Thyroid gland (tissue), 4 donors: ENCODE measurements around the gene TRMT13. TPM values are rescaled to one million over a fixed set of nuclear protein-coding genes. Genes with fewer than 3 reads are reported as not detected.
"Not testable (repeated sequence)": the region's sequence is repeated elsewhere in the genome, so short reads cannot be mapped to it uniquely, and the experiment has no call there.

ENCODE experiments used
- DNase-seq, 2 donors: peaks; one replicate each; pipeline ENCODE4 v3.0.0-alpha.2; 2019
- H3K27ac ChIP-seq, 3 donors: fragments of 200-600 bp; sonication (generic); 1 replicate in 2 of 3; 2 replicates in 1 of 3; pipeline ENCODE4 v1.5.1; 2016 to 2019; ENCODE audit warnings: mild to moderate bottlenecking in 1 of 3, moderate library complexity in 1 of 3
- H3K27me3 ChIP-seq: fragments of 200-600 bp; sonication (generic); one replicate; pipeline ENCODE4 v1.5.1; 2019
- H3K36me3 ChIP-seq, 2 donors: fragments of 200-600 bp; sonication (generic); one replicate each; pipeline ENCODE4 v1.5.1; 2016 to 2019
- H3K4me1 ChIP-seq, 2 donors: fragments of 200-600 bp; sonication (generic); one replicate each; pipeline ENCODE4 v1.5.1; 2017 to 2019
- H3K4me3 ChIP-seq, 3 donors: fragments of 200-600 bp; sonication (generic); replicated peaks in 1 of 3; 1 replicate in 2 of 3; 2 replicates in 1 of 3; pipeline ENCODE4 v1.5.1; 2016; ENCODE audit warnings: mild to moderate bottlenecking in 1 of 3
- H3K9me3 ChIP-seq: fragments of 200-600 bp; sonication (generic); one replicate; pipeline ENCODE4 v1.5.1; 2017
- POLR2A ChIP-seq, 2 donors: fragments of 450-650 bp; IDR thresholded peaks; one replicate each; pipeline ENCODE4 v1.6.1; 2017; ENCODE audit warnings: antibody characterized with exemption in 2 of 2, mild to moderate bottlenecking in 2 of 2, moderate library complexity in 1 of 2
- WGBS, 2 donors: methylation state at CpG; one replicate each; pipeline ENCODE4 v1.1.5; 2017; 5-methylcytosine and 5-hydroxymethylcytosine counted together
- intact Hi-C: fragments of 100-400 bp; cut with DNase I; formaldehyde crosslinking; loops from one replicate; pipeline ENCODE4 v1.15.1; 2023
- small RNA-seq: library from RNA; depleted of rRNA; stranded (forward); fragments of <200 nt; gene quantifications from one replicate; pipeline ENCODE3, GENCODE V24; 2016
- total RNA-seq, 4 donors: library from RNA; depleted of rRNA; stranded (reverse); fragments of >200 nt; gene quantifications; one replicate each; pipeline ENCODE4 v1.2.3, GENCODE V29; 2016
- TF ChIP-seq, protein P1 (sequence below), 6 experiments: fragments of 200-600 bp in 3 of 6; fragments of 450-650 bp in 3 of 6; sonication (generic) in 3 of 6; IDR thresholded peaks; one replicate each; pipeline ENCODE4 v1.5.1; 2016 to 2019; ENCODE audit warnings: antibody characterized with exemption in 6 of 6, mild to moderate bottlenecking in 2 of 6, inconsistent platforms in 1 of 6, moderate library complexity in 1 of 6

Gene TRMT13
- total RNA-seq, 4 donors from 2014 or later: 27.6 to 39.5 (median 36.1) TPM

- peak overlapping the region; percentile 53 to 85 (median 80) for H3K27ac ChIP-seq
- H3K36me3 ChIP-seq: no peaks in the 10 kb centered on the region
- H3K4me3 ChIP-seq: no peak overlapping the region
- TF ChIP-seq, protein P1, sequence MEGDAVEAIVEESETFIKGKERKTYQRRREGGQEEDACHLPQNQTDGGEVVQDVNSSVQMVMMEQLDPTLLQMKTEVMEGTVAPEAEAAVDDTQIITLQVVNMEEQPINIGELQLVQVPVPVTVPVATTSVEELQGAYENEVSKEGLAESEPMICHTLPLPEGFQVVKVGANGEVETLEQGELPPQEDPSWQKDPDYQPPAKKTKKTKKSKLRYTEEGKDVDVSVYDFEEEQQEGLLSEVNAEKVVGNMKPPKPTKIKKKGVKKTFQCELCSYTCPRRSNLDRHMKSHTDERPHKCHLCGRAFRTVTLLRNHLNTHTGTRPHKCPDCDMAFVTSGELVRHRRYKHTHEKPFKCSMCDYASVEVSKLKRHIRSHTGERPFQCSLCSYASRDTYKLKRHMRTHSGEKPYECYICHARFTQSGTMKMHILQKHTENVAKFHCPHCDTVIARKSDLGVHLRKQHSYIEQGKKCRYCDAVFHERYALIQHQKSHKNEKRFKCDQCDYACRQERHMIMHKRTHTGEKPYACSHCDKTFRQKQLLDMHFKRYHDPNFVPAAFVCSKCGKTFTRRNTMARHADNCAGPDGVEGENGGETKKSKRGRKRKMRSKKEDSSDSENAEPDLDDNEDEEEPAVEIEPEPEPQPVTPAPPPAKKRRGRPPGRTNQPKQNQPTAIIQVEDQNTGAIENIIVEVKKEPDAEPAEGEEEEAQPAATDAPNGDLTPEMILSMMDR (IDR thresholded peaks at IDR 0.05): no peak
- intact Hi-C loops: no loop called here
- DNase-seq: peak; percentile 85 to 93
- no peaks in the 10 kb centered on the region for H3K27me3 ChIP-seq
- H3K4me1 ChIP-seq: peaks cover 14 to 22% of the 10 kb centered on the region in 2 donors
- WGBS, 2 donors: 28 to 36% methylated on average over 3 of the region's 3 CpGs
- no peaks in the 10 kb centered on the region for H3K9me3 ChIP-seq
Measured at GRCh38 chr1:100187912-100188311, 54.9 kb downstream of the TRMT13 start.

- Histone ChIP-seq H3K27ac (peak overlapping the region; percentile 53 to 85 (median 80)), H3K9me3 (no peaks in the 10 kb centered on the region), H3K4me3 (no peak overlapping the region), H3K4me1 (peaks cover 14 to 22% of the 10 kb centered on the region in 2 donors), H3K36me3 (no peaks in the 10 kb centered on the region), H3K27me3 (no peaks in the 10 kb centered on the region)
- peak; percentile 68 to 74 for DNase-seq
- 18 to 32% methylated on average over 3 of the region's 3 CpGs for WGBS, 2 donors
- TF ChIP-seq POLR2A (IDR thresholded peaks at IDR 0.05): no peak
- TF ChIP-seq, protein P1 (IDR thresholded peaks at IDR 0.05): no peak
- intact Hi-C loops: no loop called here
Measured at GRCh38 chr1:100188617-100189016, 55.7 kb downstream of the TRMT13 start.

- no peak overlapping the region for H3K27ac ChIP-seq
Measured at GRCh38 chr1:100198596-100198995, 65.6 kb downstream of the TRMT13 start.

GRCh38 chr1:100200060-100200459, 67.1 kb downstream of the TRMT13 start:
- H3K4me1 ChIP-seq, H3K4me3 ChIP-seq, intact Hi-C loops, H3K27me3 ChIP-seq, H3K27ac ChIP-seq, DNase-seq, H3K9me3 ChIP-seq: not testable (repeated sequence)
- 67 to 72% methylated on average over 4 to 5 of the region's 6 CpGs for WGBS, 2 donors
- H3K36me3 ChIP-seq: peaks cover 7 to 11% of the 10 kb centered on the region in 2 donors

More at GRCh38 chr1:100198596-100198995, 65.6 kb downstream of the TRMT13 start:
- intact Hi-C loops: no loop called here
- Histone ChIP-seq H3K4me3 (no peak overlapping the region), H3K9me3 (no peaks in the 10 kb centered on the region), H3K27me3 (no peaks in the 10 kb centered on the region), H3K36me3 (peaks cover 7 to 11% of the 10 kb centered on the region in 2 donors), H3K4me1 (no peaks in the 10 kb centered on the region)
- 94 to 98% methylated on average over 1 of the region's 1 CpG for WGBS, 2 donors
- DNase-seq: no peak
- TF ChIP-seq POLR2A (IDR thresholded peaks at IDR 0.05): no peak
- TF ChIP-seq, protein P1 (IDR thresholded peaks at IDR 0.05): no peak

Small RNA genes within 50 kb of the gene (small RNA-seq; reads per million reads assigned to genes)
- not detected for gene AC093019.1
- not detected for gene RPL23AP90

Other genes starting within 250 kb of the TRMT13 start
- 10 to 100 TPM; 38.3 to 81.2 (median 57.0) TPM for gene SLC35A3, start 163.2 kb upstream of the TRMT13 start, total RNA-seq
- 1 to 10 TPM; 2.6 to 4.6 (median 3.5) TPM for gene SASS6, start 233 bp upstream of the TRMT13 start, total RNA-seq
- 1 to 10 TPM in 3 of 4 donors, under 1 TPM in 1; 0.39 to 3.6 (median 2.3) TPM for gene LRRC39, start 45.1 kb downstream of the TRMT13 start, total RNA-seq
- 10 to 100 TPM in 3 of 4 donors, 1 to 10 TPM in 1; 9.8 to 14.9 (median 12.1) TPM for gene DBT, start 116.7 kb downstream of the TRMT13 start, total RNA-seq
- gene RTCA, start 133.1 kb downstream of the TRMT13 start, total RNA-seq: 10 to 100 TPM; 13.6 to 29.0 (median 21.1) TPM
- gene CDC14A, start 219.3 kb downstream of the TRMT13 start, total RNA-seq: 10 to 100 TPM; 17.1 to 32.8 (median 28.0) TPM